WERI-Rb-1 (cell line): ENCODE data around the gene HIVEP2.

Source experiments
- DNase-seq: peaks from one replicate; pipeline ENCODE4 v3.0.0-alpha.2; 2020
- H3K27ac ChIP-seq: fragments of 250-450 bp; sonication (Bioruptor Pico); 2 replicates; pipeline ENCODE4 v1.5.1; 2020; ENCODE audit warnings: mild to moderate bottlenecking, moderate library complexity
- H3K27me3 ChIP-seq: fragments of 250-450 bp; sonication (Bioruptor Pico); 2 replicates; pipeline ENCODE4 v1.5.1; 2021; ENCODE audit warnings: mild to moderate bottlenecking, low read depth, moderate library complexity; ENCODE audit not compliant: insufficient read depth, severe bottlenecking
- H3K36me3 ChIP-seq: fragments of 250-450 bp; sonication (Bioruptor Pico); 2 replicates; pipeline ENCODE4 v1.5.1; 2020; ENCODE audit warnings: mild to moderate bottlenecking, moderate library complexity
- H3K4me3 ChIP-seq: 2 replicates; pipeline ENCODE4 v1.5.1; 2011; ENCODE audit warnings: low read depth, mild to moderate bottlenecking, control low read depth, low read length
- H3K9me3 ChIP-seq: fragments of 250-450 bp; sonication (Bioruptor Pico); 2 replicates; pipeline ENCODE4 v1.5.1; 2021; ENCODE audit warnings: mild to moderate bottlenecking, moderate library complexity; ENCODE audit not compliant: severe bottlenecking
- TF ChIP-seq, protein P1 (sequence below): IDR thresholded peaks from 2 replicates; pipeline ENCODE4 v1.5.1; 2011; ENCODE audit warnings: low read depth, mild to moderate bottlenecking, control low read depth, inconsistent platforms, low read length

Gene HIVEP2

DNA sequence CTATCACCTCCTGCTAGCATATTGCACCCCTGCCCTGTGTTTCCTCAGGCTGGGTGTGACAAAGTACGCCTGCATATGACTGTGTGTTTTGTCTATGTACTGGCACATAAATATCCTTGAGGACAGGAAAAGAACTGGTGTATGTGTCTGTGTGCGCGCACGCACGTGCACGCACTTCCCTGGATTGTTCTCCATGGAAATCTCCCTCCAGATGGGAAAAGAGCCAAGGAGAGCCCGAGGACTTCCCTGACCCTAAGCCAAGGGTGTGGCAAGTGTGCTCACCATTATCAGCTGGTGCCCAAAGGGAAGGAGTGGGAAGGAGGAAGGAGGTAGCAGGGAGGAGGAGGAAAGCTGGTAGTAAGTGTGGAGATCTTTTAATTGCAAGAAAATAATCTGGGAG lies 117.6 kb downstream of the HIVEP2 start:
- no peaks in the 10 kb centered on the region for H3K27me3 ChIP-seq
- TF ChIP-seq, protein P1, sequence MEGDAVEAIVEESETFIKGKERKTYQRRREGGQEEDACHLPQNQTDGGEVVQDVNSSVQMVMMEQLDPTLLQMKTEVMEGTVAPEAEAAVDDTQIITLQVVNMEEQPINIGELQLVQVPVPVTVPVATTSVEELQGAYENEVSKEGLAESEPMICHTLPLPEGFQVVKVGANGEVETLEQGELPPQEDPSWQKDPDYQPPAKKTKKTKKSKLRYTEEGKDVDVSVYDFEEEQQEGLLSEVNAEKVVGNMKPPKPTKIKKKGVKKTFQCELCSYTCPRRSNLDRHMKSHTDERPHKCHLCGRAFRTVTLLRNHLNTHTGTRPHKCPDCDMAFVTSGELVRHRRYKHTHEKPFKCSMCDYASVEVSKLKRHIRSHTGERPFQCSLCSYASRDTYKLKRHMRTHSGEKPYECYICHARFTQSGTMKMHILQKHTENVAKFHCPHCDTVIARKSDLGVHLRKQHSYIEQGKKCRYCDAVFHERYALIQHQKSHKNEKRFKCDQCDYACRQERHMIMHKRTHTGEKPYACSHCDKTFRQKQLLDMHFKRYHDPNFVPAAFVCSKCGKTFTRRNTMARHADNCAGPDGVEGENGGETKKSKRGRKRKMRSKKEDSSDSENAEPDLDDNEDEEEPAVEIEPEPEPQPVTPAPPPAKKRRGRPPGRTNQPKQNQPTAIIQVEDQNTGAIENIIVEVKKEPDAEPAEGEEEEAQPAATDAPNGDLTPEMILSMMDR = no peak
- H3K4me3 ChIP-seq = no peak overlapping the region
- no peak overlapping the region for H3K27ac ChIP-seq
- DNase-seq = no peak
- no peaks in the 10 kb centered on the region for H3K36me3 ChIP-seq
- no peaks in the 10 kb centered on the region for H3K9me3 ChIP-seq

DNA sequence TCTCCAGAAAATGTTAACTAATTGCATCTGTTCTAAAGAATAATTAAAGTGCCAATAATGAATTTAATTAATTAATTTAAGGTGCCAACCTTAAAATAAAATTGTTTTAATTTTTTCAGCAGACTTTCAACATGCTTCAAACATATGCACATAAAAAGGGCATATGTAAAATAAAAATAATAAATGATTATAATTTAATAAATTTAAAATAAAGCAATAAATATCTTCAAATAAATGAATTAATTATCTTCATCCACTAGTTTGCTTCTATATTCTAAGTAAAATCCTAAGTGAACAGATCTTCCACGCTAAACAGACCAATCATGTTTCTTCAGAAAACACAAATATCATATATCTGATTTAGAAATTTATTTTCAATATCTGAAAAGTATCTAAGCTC lies 119.2 kb downstream of the HIVEP2 start:
- no peak for DNase-seq
- H3K4me3 ChIP-seq = no peak overlapping the region
- H3K9me3 ChIP-seq = no peaks in the 10 kb centered on the region
- TF ChIP-seq, protein P1 = no peak
- no peak overlapping the region for H3K27ac ChIP-seq
- no peaks in the 10 kb centered on the region for H3K27me3 ChIP-seq
- H3K36me3 ChIP-seq = no peaks in the 10 kb centered on the region

DNA sequence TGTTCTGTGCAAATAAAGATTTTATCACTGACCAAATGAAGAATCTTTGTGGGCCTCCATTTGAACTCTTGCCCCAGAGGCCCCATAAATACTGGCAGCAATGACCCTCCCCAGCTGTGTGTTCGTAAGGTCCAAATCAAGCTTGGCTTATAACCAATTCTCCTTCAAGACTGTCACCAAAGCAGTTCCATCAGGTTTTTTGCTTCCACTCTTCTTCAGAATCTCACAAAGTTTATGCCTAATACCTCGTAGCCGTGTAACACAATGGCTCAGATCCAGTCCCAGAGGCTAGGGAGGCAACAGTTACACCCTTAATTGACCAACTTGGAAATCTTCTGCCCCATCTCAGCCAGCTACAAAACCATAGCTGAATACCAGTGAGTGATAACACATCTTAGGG lies 120.5 kb downstream of the HIVEP2 start:
- no peak overlapping the region for H3K27ac ChIP-seq
- no peak for DNase-seq

DNA sequence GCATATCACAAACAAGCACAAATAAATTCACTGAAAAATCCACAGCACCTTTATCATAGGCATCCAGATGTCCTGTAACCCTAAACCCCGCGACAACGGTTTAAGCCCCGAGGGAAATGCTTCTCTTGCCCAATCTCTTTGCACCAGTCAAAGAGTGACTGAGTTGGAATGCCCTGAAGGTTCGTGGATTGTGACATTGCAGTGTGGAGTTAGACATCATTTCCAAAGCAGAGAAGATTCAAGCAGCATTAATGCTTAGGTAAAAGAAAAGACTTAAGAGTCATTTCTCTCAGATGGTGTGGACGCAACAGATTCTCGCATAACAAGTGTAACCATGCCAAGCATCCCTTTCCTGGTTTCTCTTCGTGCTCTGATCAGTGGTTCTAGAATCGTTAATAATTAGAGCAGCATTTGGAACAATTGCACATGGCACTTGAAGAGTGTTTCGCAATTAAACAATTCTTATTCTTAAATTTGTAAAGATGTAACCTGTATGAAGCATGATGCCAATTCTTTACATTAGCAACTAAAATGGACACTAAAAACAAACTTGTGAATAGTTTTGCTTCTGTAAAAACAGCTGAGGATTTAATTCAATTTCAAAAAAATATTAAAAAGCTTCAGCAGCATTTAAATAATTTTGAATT lies 121.6 kb downstream of the HIVEP2 start:
- TF ChIP-seq, protein P1 = no peak
- H3K36me3 ChIP-seq = no peaks in the 10 kb centered on the region
- H3K9me3 ChIP-seq = no peaks in the 10 kb centered on the region
- no peaks in the 10 kb centered on the region for H3K27me3 ChIP-seq
- DNase-seq = no peak
- H3K27ac ChIP-seq = no peak overlapping the region
- no peak overlapping the region for H3K4me3 ChIP-seq

More for the DNA sequence above, 120.5 kb downstream of the HIVEP2 start:
- no peaks in the 10 kb centered on the region for H3K27me3 ChIP-seq
- no peak overlapping the region for H3K4me3 ChIP-seq
- no peaks in the 10 kb centered on the region for H3K36me3 ChIP-seq
- H3K9me3 ChIP-seq = no peaks in the 10 kb centered on the region
- TF ChIP-seq, protein P1 = no peak

DNA sequence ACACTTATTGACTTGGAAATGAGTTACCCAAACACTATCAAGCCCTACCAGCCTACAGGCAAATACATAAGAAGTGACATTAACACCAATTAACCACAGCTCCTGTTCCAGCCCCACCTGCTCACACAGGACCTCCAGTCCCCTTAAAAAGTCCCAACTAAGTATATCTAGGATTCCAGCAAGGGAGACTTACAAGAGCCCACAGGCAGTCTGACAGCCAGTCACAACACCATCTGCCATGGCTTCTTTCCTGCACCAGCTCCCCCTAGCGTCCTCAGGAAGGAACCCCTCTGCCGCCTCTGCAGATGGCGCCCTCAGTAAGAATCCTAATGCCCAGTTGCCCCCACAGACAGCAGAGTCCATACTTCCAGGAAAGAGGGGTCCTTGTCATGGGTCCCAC lies 122.1 kb downstream of the HIVEP2 start:
- TF ChIP-seq, protein P1 = peak; percentile 76
- no peaks in the 10 kb centered on the region for H3K36me3 ChIP-seq
- H3K27ac ChIP-seq = no peak overlapping the region
- H3K4me3 ChIP-seq = no peak overlapping the region
- DNase-seq = peak; percentile 72
- no peaks in the 10 kb centered on the region for H3K9me3 ChIP-seq
- H3K27me3 ChIP-seq = no peaks in the 10 kb centered on the region

DNA sequence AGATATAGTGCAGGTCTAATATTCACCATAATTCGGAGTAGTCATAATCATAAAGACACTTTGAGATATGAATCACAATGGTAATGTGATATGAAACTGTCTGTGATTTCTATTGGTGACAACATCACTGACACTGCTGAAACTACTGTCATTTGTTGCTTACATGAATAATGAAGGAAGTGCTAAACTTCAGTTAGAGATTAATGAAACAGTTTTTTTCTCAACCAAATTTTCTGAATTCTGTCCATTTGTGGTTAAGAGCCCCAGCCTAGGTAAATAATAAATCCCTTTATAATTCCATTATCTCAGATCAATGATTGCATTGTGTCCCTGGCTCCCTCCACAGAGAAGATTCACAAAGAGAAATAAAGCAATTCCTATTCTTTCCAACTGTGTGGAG lies 122.6 kb downstream of the HIVEP2 start:
- Histone ChIP-seq H3K4me3 (no peak overlapping the region), H3K27ac (no peak overlapping the region), H3K27me3 (no peaks in the 10 kb centered on the region), H3K9me3 (no peaks in the 10 kb centered on the region), H3K36me3 (no peaks in the 10 kb centered on the region)
- TF ChIP-seq, protein P1 = no peak
- no peak for DNase-seq
